ENCODE results near the gene TIAL1. TPM values are rescaled to one million over a fixed set of nuclear protein-coding genes. Genes with fewer than 3 reads are reported as not detected.

The TIAL1 gene
- total and polyA plus RNA-seq, 2 of the 13 experiments (the other 11 are each of a cell fraction or from before 2014, with no cell fraction given): 31.5 to 148 TPM

DNA sequence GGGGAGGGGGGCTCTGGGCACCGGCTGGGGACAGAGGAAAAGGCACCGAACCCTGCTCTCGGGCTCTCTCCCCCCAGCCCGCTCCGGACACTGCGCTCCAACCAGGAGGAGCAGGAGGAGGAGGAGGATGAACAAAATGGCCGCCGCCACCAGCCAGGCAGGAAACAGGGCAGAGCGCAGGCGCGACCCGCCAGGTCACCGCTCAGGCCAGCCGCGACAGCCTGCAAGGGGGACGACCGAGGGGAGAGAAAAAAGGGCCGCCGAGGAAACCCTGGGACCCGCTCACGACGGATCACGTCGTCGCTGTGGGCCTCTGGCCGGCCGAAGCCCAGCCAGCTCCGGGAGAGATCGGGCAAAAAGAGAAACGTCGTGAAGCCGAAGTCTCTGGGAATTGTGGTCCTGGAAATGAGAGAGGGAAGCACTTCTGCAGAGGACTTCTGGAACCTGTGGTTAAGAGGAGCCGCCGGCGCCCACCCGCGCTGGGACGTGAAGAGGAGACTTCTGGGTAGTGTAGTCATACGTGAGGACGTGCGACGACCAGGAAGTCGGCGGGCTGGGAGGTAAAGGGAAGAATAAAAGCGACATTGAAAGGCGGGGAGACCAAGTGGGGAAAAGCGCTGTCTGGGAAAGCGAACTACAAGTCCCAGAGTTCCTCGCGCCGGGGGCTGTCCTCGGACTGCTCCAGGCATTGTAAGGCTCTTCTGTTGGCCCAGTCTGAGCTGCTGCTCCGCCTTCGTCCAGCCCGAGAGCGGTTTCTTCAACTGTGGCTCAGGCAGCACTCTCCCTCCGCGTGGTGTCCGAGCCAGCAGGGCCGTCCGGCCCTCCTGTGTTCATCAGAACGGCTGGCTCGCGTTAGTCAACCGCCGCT is at the start of gene TIAL1 (continued):
- TF ChIP-seq, protein P1, sequence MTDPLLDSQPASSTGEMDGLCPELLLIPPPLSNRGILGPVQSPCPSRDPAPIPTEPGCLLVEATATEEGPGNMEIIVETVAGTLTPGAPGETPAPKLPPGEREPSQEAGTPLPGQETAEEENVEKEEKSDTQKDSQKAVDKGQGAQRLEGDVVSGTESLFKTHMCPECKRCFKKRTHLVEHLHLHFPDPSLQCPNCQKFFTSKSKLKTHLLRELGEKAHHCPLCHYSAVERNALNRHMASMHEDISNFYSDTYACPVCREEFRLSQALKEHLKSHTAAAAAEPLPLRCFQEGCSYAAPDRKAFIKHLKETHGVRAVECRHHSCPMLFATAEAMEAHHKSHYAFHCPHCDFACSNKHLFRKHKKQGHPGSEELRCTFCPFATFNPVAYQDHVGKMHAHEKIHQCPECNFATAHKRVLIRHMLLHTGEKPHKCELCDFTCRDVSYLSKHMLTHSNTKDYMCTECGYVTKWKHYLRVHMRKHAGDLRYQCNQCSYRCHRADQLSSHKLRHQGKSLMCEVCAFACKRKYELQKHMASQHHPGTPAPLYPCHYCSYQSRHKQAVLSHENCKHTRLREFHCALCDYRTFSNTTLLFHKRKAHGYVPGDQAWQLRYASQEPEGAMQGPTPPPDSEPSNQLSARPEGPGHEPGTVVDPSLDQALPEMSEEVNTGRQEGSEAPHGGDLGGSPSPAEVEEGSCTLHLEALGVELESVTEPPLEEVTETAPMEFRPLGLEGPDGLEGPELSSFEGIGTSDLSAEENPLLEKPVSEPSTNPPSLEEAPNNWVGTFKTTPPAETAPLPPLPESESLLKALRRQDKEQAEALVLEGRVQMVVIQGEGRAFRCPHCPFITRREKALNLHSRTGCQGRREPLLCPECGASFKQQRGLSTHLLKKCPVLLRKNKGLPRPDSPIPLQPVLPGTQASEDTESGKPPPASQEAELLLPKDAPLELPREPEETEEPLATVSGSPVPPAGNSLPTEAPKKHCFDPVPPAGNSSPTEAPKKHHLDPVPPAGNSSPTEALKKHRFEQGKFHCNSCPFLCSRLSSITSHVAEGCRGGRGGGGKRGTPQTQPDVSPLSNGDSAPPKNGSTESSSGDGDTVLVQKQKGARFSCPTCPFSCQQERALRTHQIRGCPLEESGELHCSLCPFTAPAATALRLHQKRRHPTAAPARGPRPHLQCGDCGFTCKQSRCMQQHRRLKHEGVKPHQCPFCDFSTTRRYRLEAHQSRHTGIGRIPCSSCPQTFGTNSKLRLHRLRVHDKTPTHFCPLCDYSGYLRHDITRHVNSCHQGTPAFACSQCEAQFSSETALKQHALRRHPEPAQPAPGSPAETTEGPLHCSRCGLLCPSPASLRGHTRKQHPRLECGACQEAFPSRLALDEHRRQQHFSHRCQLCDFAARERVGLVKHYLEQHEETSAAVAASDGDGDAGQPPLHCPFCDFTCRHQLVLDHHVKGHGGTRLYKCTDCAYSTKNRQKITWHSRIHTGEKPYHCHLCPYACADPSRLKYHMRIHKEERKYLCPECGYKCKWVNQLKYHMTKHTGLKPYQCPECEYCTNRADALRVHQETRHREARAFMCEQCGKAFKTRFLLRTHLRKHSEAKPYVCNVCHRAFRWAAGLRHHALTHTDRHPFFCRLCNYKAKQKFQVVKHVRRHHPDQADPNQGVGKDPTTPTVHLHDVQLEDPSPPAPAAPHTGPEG (CRISPR knock-in tag; IDR thresholded peaks at IDR 0.05): no peak; the same call in 1 of the 2 replicates
- TF ChIP-seq SIX4 (CRISPR knock-in tag; IDR thresholded peaks at IDR 0.05): no peak
- TF ChIP-seq HOXA3 (CRISPR knock-in tag; IDR thresholded peaks at IDR 0.05): peak; percentile 76; the same call in 1 of the 2 replicates
- no peak for TF ChIP-seq ZNF432 (CRISPR knock-in tag; IDR thresholded peaks at IDR 0.05; ENCODE audit: borderline replicate concordance)
- TF ChIP-seq, protein P2, sequence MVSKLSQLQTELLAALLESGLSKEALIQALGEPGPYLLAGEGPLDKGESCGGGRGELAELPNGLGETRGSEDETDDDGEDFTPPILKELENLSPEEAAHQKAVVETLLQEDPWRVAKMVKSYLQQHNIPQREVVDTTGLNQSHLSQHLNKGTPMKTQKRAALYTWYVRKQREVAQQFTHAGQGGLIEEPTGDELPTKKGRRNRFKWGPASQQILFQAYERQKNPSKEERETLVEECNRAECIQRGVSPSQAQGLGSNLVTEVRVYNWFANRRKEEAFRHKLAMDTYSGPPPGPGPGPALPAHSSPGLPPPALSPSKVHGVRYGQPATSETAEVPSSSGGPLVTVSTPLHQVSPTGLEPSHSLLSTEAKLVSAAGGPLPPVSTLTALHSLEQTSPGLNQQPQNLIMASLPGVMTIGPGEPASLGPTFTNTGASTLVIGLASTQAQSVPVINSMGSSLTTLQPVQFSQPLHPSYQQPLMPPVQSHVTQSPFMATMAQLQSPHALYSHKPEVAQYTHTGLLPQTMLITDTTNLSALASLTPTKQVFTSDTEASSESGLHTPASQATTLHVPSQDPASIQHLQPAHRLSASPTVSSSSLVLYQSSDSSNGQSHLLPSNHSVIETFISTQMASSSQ (IDR thresholded peaks at IDR 0.05; ENCODE audit: low read depth): no peak
- TF ChIP-seq, protein P2 (CRISPR knock-in tag; IDR thresholded peaks at IDR 0.05; ENCODE audit: borderline replicate concordance): peak; percentile 32; the same call in 1 of the 2 replicates
- TF ChIP-seq FOXA3 (CRISPR knock-in tag; IDR thresholded peaks at IDR 0.05): peak; percentile 22; the same call in 1 of the 2 replicates
- TF ChIP-seq HNRNPLL (IDR thresholded peaks at IDR 0.05; ENCODE audit: low read depth, low read length, poor library complexity, severe bottlenecking): peak; percentile 45
- no peak for TF ChIP-seq PAWR (CRISPR knock-in tag; IDR thresholded peaks at IDR 0.05; ENCODE audit: borderline replicate concordance)
- no peak for TF ChIP-seq ZNF644 (CRISPR knock-in tag; IDR thresholded peaks at IDR 0.05; ENCODE audit: low read depth)
- TF ChIP-seq, protein P3, sequence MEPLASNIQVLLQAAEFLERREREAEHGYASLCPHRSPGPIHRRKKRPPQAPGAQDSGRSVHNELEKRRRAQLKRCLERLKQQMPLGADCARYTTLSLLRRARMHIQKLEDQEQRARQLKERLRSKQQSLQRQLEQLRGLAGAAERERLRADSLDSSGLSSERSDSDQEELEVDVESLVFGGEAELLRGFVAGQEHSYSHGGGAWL (CRISPR knock-in tag; IDR thresholded peaks at IDR 0.05): no peak; the same call in 1 of the 2 replicates
- TF ChIP-seq SCMH1 (CRISPR knock-in tag; IDR thresholded peaks at IDR 0.05; ENCODE audit: borderline replicate concordance): no peak
- no peak for TF ChIP-seq ISL2 (CRISPR knock-in tag; IDR thresholded peaks at IDR 0.05)
- no peak for TF ChIP-seq ZNF577 (CRISPR knock-in tag; IDR thresholded peaks at IDR 0.05; ENCODE audit: borderline replicate concordance, low read depth)

All from HepG2 (cell line).